GM19035 (cell line): ENCODE results near the gene CAST.
"Not testable (repeated sequence)": the region's sequence is repeated elsewhere in the genome, so short reads cannot be mapped to it uniquely, and the experiment has no call there.

ENCODE experiments used
- ATAC-seq: cut with Tn5 transposase; IDR thresholded peaks from one replicate; pipeline ENCODE4 v1.9.1; 2021; ENCODE audit not compliant: unreplicated experiment

Gene CAST, protein sequence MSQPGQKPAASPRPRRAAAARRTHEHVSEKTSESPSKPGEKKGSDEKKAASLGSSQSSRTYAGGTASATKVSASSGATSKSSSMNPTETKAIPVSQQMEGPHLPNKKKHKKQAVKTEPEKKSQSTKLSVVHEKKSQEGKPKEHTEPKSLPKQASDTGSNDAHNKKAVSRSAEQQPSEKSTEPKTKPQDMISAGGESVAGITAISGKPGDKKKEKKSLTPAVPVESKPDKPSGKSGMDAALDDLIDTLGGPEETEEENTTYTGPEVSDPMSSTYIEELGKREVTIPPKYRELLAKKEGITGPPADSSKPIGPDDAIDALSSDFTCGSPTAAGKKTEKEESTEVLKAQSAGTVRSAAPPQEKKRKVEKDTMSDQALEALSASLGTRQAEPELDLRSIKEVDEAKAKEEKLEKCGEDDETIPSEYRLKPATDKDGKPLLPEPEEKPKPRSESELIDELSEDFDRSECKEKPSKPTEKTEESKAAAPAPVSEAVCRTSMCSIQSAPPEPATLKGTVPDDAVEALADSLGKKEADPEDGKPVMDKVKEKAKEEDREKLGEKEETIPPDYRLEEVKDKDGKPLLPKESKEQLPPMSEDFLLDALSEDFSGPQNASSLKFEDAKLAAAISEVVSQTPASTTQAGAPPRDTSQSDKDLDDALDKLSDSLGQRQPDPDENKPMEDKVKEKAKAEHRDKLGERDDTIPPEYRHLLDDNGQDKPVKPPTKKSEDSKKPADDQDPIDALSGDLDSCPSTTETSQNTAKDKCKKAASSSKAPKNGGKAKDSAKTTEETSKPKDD

GRCh38 chr5:96661855-96662724, at the start of gene CAST:
Gene CAST, plus strand, starts transcription at chr5:96662376. Its CDS starts 47 bp downstream, at chr5:96662423.
- peak; percentile 66 for ATAC-seq

- ATAC-seq, result no peak
Measured at GRCh38 chr5:96614110-96614691, 48.0 kb upstream of the CAST start.

DNA sequence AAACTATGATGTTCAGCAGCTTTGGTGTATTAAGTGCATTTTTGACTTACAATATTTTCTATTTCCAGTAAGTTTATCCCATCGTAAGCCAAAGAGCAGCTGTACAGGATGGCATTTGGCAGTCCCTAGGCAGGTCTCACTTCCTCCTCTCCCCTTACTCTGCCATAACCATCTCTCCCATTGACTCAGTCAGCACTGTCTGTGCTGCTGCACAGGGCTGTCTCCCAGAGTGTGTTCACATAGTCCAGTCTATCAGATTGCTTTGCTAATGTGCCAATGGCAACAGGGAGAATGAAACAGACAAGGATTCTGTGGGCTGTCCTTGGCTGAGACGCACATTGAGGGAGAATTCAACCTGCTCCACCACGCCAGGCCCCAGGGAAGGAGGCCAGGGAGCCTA, 47.0 kb upstream of the CAST start:
- ATAC-seq, result no peak

DNA sequence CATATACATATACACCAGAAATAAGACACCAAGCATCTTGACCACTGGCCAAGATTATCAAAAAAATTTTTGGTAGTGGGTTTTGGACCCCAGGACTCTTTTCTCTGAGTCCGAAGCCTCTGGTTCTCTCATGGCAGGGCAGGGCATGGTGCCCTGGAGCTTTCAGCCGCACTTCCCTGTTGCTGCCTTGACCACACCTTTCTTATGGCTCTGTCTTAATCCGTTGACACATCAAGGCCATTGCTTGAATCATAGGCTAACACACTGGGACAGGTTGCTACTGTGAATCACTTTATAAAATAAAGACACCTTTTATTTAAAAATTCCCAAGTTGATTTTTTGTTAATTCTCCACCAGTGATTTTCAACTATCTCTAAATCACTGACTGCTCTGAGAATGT, 45.4 kb upstream of the CAST start:
- no peak for ATAC-seq

GRCh38 chr5:96618311-96619016, 43.7 kb upstream of the CAST start:
- ATAC-seq, result not testable (repeated sequence)

GRCh38 chr5:96619946-96620345, 42.2 kb upstream of the CAST start:
- no peak for ATAC-seq

DNA sequence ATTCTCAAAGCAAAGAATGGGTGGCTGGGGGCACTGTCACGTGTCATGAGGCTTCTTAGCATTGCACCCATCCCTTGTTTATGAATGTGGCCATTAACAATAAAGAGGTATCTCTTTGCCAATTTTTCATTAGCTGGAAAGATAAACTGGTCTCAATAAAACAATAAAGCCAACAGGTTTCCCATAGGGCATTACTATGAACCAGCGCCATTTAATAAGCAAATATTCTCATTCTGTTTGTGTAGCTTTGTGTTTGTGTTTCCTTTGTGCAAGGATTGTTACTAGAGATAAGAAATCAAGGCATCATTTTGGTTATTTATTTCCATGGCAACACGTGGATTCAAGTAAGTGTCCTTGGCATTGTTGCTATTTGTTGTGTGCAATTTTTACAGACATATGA, 37.6 kb upstream of the CAST start:
- ATAC-seq, result no peak

- ATAC-seq, result no peak
Measured at GRCh38 chr5:96625365-96625764, 36.8 kb upstream of the CAST start.

DNA sequence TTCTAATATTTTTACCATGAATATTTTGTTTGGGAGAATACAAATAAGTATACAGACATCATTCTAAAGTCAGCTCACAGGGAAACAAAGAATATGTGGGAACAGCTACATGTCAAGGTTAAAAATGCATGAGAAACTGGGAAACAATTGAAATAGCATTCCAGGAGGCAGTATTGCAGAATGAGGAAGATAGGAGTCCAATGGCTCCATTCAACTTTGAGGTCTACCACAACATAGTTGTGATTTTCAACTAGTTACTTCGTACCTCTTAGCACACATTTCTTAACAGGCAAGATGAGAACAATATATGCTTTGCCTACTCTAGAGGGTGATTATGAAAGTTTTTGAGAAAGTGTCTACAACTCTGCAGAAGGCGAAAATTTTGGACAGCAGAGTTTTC, 35.2 kb upstream of the CAST start:
- ATAC-seq, result no peak

- no peak for ATAC-seq
Measured at GRCh38 chr5:96627792-96628398, 34.3 kb upstream of the CAST start.

DNA sequence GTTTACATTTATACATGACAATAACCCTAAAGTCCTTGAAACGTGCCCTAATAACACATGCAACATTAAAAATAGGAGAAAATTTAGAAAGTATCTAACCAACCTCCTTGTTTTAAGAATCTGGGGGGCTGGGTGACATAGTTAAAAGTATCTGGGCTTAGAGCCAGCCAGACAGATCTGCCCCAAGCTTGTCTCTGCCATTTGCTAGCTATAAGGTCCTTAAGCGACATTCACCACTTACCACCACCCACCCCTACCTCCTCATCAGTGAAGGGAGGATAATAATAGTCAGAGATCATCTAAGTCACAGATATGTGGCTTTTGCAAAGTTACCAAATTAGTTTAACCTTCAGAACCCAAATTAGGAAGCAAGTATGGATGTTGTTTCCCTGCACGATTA, 33.8 kb upstream of the CAST start:
- ATAC-seq, result no peak

DNA sequence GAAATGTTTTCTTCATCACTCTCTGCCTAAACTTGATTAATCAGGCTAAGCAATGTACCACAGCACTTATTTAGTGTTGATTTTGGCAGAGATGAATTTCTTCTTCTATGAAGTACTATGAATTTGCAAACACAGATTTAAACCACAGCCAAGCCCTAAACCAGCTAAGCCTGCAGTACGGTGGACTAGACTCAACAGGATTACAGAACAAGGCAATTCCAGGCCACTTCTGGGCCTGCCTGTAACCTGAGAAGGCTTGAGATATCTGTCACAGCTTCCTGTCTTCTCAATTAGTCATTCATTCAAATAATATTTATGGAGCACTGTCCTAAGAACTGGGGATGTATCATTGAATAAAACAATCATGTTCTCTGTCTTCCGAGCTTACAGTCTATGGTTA, 32.4 kb upstream of the CAST start:
- ATAC-seq, result no peak

- no peak for ATAC-seq
Measured at GRCh38 chr5:96633820-96634219, 28.4 kb upstream of the CAST start.

GRCh38 chr5:96634881-96635280, 27.3 kb upstream of the CAST start:
- ATAC-seq, result no peak

DNA sequence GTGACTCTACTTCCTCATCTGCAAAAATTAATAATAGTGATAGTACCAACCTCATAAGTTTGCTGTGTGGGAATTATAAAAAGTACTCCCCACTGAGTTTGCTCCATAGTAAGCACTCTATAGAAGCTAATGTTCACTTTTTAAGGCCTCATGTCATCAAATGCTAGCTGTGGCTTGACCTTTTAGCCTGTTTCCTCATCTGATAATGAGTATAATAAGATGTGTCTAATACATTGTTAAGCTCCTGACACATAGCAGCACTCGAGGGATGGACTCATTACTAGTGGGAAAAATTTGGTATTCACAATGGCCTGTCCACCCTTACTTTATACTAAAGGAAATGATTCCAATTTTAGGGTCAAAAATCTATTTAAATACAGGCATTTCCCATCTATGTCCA, 26.1 kb upstream of the CAST start:
- no peak for ATAC-seq

DNA sequence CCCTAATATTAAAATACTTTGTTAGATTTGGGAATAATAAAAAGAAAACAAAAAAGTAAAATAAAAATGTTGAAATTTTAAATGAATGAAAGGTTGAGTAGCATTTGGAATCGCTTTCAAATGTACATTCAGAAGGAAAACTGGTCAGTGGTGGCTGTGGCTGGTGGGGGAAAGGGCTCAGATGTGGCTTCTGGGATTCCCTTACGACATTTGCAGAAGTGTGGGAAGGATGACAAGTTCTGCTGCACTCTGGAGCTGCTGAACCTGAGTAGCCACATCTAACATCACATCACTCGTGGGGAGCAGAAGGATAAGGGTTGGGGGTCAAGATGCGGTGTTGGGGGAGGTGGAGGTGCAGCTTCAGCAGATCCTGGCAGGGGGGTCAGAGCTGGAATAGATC, 25.6 kb upstream of the CAST start:
- ATAC-seq, result no peak

DNA sequence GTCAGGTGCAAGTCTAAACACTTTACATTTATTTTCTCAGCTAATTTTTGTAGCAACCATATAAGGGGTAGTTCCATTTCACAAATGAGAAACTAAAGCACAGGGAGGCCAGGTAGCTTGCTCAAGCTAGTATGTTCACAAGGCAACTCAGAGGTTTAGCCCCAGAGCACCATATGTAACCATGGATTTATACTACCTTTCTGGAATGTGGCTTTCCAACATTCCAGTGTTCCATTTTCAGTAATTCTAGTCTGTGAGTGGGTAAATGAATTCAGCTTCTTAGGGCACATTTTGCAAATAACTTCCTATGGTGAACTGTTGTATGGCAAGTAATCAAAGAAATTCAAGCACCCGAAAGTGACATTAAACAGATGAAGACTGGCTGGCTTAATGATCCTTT, 25.0 kb upstream of the CAST start:
- no peak for ATAC-seq

- ATAC-seq, result no peak
Measured at GRCh38 chr5:96638561-96638960, 23.6 kb upstream of the CAST start.

DNA sequence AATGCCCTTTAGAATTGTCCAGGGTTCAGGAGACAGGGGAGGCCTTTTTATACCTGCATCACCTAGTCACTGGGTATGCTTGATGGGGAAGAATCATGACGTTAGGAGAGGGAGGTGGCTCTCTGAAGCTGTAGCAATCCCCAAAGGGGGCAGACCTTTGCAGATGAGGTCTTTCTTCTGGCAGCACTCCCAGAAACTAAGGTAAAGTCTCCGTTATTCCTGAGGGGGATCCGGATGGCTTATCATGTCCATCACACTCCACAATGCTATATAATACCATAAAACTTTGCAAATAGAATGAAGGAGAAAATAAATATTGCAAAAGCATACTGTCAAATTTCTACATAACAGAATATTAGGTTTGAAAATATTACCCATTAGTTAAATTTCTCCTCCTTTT, 21.5 kb upstream of the CAST start:
- no peak for ATAC-seq
